CD4-positive, alpha-beta T cell treated with Interleukin-2 at 100 ng/mL for 4 hours (primary cell): ENCODE data around the gene ALG9.
"Not testable (repeated sequence)": the region's sequence is repeated elsewhere in the genome, so short reads cannot be mapped to it uniquely, and the experiment has no call there.

ENCODE experiments used
- DNase-seq: peaks from one replicate; pipeline ENCODE4 v3.0.0-alpha.2; 2020; ENCODE audit warnings: low spot score

Gene ALG9

DNA sequence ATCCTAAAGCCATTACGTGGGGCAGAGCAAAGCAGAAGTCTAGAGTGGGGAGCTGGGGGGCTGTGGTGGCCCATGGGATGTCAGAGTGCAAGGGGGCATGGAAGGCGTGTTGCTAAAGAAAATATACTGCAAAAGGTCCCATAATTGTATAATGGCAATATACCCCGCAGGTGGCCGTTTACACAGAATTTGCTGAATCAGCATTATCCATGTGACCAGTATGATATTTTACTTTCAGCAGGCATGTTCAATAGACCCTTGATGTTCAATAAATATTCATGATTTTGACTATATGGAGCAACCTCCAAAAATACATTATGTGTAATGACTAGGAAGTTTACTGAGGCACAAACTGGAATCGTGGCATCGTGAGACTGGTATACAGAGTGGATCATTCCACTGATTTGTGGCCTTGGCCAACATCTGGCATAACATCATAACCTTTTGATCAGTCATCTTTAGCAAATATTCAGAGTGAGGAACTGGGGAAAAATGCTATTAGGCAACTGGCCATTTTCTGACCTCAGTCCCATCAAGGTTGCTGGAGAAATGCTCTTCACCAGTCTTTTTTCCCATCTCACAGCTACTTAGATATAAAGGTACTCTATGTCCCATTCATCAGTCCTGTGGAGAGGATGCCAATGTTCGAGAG is 75.9 kb downstream of the ALG9 start:
- no peak for DNase-seq

DNA sequence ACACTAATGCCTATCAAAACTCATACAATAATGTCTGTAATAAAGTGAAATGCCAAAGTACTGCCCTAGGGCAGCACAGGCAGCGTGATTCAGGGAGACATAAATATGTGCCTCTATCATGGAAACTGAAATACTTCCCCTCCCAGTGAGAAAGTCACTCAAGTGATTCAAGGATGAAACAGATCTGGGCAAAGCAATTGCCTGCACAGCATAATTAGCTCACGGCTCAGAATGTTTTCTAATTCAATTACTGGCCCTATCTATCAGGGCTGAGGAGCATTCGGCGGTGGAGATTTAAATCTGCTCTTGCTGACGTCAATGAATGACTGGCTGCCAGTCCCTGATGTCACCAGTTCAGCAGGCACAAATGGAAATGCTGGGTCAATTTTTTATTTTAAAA is 77.5 kb downstream of the ALG9 start:
- DNase-seq, result no peak

DNA sequence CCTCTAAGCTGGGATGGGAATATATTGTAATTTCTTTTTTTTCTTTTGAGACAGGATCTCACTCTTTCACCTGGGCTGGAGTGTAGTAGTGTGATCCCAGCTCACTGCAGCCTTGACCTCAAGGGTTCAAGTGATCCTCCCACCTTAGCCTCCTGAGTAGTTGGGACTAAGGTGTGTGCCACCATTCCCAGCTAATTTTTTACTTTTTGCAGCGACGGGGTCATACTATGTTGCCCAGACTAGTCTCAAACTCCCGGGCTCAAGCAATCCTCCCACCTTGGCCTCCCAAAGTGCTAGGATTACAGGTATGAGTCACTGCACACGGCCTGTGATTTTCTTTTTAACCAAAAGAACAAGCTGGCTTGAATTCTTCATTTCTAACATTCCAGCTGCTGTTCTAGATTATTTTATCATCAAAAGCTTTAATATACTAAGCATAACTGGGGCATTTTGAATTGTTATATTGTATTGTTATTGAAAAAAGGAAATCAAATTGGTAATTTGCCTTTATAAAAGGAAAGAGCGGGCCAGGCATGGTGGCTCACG is 78.4 kb downstream of the ALG9 start:
- no peak for DNase-seq

DNA sequence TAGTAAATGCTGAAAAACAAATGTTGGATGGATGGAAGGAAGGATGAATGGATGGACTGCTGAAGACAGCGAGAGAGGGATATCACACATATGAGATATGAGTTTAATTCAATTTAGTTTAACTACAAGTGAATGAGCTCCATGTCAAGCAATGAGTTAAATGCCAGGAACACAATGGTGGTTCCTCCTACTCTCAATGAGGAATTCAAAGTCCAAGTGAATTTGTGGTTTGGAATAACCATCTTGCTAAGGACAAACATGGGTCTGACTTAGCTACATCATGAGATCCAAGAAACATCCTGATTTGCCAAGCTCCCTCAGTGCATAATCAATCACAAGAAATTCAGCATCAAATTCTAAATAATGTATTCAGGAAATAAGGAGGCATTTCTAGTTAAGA is 79.1 kb downstream of the ALG9 start:
- no peak for DNase-seq

DNA sequence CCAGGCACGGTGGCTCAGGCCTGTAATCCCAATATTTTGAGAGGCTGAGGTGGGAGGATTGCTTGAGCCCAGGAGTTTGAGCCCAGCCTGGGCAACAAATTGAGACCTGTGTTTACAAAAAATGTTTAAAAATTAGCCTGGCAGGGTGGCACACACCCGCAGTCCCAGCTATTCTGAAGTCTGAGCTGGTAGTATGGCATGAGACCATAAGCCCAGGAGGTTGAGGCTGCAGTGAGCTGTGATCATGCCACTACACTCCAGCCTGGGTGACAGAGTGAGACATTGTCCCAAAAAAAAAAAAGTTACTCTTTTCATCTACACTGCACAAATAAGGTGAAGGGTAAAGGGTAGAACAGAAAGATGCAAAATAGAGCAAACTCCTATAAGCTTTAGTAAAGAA is 82.9 kb downstream of the ALG9 start:
- DNase-seq, result no peak

DNA sequence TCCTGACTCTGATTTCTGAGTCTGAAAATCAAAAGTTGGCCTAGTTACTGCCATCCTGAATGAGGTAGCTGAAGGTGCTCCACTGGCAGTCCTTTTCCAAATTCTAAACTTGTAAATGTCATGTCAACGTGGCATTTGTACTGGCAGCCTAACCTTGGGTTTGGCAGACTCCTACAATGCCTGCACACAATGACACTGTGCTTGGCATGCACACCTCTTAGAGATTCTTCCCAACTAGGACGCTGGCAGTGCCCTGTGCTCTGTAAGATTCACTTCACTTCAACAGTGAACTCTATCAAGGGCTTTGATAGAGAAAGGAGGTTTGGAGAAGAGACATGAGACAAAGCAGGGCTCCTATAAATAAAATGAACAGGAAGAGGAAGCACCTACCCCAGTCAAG is 83.3 kb downstream of the ALG9 start:
- DNase-seq, result no peak

DNA sequence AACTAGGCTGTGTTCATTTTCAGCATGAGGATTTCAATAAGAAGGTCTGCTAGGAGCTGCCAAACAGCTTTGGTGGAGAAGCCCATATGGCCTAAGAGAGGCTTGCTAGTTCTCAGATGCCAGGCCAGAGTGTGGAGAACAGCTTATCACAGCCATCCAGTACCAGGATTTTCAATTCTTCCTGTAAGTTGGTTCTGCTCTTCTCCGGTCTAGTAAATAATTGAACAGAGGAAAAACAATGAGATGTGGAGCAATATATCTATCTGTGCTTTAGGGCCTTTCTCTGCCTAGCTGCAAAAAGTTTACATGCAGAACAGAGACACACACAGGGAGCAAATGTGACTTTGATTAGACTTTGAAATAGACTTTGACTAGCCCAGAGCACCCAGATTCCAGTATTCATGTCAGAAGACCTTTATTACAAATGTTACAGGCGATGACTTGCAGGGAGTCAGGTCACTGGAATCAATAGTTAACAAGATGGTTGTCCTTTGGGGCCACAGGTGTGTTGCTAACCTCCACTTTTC is 85.4 kb downstream of the ALG9 start:
- DNase-seq, result no peak

DNA sequence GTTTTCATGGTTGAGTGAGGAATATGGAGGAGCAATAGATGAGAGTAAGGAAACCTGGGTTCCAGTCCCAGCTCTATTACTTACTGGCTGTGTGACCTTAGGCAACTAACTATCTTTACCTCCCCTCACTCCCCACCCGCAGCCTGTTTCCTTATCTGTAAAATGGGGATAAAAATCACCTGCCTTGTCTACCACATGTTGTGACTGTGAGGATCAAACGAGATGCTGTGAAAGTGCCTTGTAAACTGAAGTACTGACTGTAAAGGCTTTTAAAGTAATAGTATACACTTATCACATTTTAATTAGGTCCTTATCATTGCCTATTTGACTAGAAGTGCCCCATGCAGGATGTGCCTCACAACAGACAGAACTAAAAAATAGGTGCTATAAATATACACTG is 86.3 kb downstream of the ALG9 start:
- no peak for DNase-seq

DNA sequence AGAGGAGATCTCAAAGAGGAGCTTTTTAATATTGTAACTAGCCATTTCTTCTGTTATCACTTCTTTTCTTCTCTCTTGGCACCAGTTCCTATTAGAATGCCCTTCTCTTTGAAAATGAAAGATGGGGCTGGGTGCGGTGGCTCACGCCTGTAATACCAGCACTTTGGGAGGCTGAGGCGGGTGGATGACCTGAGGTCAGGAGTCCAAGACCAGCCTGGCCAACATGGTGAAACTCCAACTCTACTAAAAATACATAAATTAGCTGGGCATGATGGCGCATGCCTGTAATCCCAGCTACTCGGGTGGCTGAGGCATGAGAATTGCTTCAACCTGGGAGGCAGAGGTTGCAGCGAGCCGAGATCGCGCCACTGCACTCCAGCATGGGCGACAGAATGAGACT is 87.1 kb downstream of the ALG9 start:
- DNase-seq, result not testable (repeated sequence)

DNA sequence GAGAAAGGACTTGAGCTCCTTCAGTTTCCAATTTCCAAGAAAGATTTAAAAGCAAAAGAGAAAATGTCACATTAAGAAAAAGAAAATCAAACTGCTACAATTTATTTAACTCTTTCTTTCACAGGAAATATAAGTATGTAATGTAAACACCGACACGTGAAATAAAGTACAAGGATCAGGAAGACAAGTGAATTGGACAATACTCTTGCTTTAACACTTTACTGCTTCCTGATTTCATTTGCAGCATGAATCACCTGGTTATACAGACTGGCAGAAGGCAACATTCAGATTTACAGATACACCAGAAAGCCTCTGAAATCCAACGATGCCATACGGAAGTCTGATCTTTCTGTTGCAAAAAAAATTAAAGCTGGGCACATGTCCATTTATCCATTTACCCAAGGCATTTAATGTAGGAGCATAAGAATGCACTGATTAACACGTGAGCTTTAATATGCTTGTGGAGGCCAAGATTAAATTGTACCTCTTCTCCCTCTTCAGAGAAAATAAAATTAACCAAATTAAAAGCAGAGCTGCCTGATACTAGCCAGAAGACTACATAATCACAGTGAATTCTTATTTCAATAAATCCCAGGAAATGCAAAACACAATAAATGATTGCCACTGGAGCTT is 89.2 kb downstream of the ALG9 start:
- DNase-seq, result no peak

DNA sequence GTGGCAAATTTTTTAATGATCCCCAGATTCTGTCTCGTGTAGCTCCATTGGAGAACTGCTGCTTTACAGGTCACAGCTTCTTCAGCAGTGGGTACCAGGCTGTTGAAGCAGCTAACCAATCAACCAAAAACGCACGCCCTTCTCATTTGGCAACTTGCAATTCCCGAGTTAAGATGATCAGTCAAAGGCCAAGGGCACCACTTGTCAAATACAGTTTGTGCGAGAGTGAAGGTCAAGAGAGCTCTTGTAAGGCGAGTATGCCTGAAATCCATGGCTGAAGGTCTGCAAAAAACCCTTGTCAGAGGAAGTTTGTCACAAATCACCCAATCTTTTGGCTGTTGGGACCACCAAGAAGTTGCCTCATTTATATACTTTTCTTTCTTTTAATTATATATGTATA is 92.3 kb downstream of the ALG9 start:
- no peak for DNase-seq

DNA sequence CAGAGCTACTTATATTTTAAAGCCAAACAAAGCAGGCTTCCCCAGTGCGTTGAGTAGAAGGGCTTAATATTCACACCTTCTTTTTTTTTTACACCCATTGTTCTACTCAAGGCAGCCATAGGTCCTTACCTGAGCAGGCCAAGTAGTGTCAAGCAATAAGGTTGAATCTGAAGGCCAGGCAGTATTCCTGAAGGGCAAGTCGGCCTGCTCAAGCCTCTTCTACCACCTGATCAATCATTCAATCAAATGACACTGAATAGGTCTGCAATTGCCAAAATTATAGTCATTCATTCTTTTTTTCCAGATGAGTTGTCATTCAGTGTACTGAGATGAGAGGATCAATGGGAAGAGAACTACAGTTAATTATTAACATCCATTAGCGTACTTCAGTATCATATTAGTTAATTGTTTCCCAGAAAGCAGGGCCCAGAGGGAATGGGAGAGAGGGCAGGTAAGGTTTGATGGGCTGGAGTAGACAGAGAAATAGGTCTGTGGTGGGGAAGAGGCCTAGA is 93.3 kb downstream of the ALG9 start:
- no peak for DNase-seq

DNA sequence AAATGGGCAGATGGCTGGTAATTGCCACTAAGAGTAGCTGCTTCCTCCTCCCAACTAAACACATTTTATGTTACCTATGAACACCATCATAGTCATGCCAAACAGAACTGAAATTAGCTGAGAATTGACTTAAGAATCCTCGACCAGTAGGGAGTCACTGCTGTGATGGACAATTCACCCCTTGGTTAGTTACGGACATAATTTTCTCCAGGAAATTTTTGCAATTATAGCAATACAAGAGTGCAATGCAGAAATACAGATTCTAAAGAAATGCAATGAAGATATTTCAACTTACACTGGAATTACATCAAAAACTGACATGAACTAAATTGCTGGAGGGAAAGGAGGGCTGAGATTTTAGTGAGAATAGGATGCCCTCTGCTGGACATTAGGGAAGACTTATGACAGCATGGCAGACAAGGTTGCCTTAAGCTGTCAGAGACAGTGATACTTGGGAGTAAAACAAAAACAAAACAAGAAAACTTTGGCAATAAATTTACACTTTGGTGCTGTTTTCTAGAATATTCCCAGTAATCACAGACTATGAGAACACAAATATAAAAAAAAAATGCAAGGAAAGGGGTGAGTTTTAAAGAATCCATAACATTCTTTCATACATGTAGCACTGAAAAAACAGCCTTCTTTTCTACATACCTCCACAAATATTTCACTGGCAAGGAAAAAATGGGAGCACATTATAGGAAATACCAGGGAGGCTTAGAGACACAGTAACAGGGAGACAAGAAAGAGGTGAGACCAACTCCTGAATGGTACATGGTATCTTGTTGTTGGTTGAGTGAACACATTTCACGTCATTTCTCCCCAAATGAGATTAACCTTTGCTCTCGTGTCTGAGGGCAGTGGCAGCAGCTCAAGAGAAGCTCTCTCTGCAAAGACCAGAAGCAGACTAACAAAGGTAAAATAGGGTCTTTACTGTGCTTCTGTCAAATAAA is 94.0 kb downstream of the ALG9 start:
- DNase-seq, result peak; percentile 72

DNA sequence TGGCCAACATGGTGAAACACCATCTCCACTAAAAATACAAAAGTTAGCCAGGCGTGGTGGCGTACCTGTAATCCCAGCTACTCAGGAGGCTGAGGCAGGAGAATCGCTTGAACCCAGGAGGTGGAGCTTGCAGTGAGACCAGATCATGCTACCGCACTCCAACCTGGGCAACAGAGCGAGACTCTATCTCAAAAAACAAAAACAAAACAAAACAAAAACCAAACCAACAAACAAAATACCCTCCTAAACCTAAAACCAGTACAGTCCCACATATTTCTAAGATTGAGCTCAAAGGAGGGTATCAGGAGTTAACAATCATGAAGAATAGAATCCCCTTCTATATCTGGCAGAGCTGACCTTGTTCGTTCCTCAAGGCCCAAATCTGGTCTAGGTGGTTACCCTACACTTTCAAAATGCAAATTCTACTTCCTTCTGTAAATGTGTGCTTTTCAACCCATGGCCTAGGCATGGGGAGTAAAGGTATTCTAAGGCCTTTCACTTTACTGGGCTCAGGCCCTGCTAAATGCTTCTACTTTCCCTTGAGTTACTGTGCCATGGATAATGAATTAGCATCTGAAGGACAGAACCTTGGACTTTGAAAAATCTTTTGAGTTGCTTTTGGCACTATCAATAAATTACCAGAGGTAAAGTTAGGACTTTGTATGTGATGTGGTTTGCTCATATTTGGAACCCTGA is 94.8 kb downstream of the ALG9 start:
- DNase-seq, result no peak

DNA sequence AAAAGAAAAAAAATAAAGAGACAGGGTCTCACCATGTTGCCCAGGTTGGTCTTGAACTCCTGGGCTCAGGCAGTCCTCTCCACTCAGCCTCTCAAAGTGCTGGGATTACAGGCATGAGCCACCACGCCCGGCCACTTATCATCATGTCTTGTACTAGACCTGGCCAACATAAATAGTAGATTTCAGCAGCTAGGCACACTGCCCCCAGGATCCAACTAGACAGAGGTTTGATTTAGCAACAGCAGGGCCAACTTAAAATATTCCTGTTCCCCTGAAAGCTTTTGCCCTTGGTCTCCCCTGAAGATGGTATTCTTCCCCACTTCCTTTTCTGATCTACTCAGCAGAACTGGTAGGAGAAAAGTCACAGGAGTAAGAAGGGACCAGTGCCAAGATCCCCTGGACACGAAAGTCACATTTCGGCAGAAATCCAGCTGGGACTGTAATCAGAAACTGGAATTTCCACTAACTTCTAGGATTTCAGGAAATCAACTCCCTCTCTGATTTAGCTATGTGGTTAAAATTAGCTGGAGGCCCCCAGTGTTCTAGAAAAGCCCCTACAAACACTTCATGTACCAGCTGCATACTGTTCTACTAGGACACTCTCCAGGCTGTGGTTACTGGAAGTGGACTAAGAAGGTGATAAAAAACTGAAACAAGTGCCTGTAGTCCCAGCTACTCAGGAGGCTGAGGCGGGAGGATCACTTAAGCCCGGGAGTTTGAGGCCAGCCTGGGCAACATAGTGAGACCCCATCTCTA is 96.2 kb downstream of the ALG9 start:
- no peak for DNase-seq

DNA sequence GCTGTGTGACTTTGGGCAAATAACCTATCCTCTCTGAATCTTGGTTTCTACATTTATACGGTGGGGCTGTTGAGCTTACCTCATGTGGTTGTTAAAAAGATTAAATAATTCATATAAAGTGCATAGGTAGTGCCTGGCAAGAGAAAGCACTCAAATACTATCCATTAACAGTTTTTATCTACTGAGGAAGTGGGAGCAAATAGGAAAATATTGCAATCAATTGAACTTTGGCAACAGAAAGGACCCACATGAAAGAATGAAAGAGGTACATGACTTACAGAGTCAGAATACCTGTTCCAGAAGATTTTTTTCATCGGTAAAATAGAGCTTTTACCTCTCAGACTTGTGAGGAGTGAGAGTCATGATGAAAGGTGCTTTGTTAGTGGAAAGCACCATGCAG is 98.8 kb downstream of the ALG9 start:
- DNase-seq, result no peak

DNA sequence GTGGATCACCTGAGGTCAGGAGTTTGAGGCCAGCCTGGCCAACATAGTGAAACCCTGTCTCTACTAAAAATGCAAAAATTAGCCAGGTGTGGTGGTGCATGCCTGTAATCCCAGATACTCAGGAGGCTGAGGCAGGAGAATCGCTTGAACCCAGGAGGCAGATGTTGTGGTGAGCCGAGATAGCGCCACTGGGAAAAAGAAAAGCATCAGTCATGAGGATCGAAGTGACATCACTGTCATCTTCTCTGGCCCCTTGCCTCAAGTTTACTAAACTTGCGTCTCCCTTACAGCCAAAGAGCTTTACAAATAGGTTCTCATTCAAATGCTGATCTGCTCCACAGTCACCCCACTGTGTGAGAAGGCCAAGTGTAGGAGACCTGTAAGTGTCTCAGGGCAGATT is 100.2 kb downstream of the ALG9 start:
- DNase-seq, result not testable (repeated sequence)

DNA sequence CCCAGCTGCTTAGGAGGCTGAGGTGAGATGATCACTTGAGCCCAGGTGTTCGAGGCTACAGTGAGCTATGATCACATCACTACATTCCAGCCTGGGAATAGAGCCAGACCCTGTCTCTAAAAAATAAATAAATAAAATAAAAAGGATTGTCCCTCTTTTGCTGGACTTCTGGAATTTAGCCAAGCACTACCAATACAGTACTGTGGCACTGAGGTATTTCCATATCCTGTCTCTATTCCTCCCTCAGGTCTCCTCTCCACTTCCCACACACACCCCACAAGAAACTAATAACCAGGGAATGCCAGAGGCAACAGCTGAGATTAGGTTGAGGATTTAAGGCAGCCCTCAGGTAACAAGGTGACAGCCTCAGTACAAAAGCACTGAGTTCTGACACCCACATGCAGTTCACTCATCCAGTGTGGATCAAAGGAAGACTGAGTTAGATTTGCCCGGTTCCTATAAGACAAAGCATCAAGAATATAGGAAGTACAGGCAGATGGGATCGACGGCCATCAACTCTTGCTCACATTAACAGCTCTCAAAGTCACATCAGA is 100.7 kb downstream of the ALG9 start:
- no peak for DNase-seq

DNA sequence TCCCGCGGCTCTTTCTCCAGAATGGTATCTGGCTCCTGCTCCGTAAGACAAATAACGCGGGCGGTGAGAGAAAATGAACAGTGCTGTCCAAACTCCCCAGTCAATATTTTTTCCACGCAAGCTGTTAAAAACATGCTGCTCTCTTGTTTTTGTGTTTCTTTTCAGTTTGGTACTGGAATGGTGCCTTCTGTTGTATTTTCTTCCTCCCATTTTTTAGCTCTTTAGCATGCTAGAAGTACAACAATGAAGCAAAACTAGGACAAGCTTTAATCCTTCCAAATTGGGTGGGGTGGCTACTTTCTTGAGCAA is 104.6 kb downstream of the ALG9 start:
- no peak for DNase-seq

DNA sequence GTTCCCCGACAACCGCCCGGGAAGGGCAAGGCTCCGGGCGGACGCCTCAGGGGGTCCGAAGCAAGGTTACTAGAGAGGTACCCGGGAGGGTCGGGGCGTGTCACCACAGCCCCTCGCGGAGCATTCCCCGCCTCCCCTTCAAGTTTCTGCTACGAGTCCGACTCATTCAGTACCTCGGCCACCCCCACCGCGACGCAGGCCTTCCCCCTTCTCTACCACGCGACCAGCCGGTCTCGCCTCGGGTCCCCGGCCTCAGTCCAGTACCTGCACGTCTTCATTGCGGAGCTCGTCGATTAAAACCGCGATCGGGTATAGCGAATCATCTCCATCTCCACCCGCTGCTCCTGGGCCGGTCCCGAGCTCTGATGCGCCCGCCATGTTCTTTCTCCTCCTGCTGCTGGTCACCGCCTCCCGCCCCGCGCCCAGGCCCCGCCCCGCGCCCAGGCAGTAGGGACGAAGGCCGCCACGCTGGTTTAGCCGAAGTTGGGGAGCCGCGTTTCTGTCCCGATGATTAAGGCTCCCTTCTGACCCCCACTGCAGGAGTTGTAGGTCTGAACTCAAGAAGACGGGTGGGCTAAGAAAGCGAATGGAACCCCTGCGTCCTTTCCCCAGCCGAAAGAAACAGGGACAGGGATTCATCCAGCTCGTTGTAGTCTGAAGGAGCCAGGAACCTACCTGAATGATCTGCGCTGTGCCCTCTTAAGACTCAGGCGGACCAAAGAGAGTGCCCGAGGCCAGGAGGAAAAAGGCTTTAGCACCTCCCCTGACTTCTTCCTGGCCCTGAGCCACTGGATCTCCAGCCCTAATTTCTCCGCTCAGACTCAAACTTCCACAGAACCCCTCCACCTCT is 105.2 kb downstream of the ALG9 start, which contains the start of gene PPP2R1B:
TSS of gene PPP2R1B (minus strand) at position 406 of the 850 bp plus-strand sequence. CDS start at position 378, 28 bp downstream.
- peak; percentile 62 for DNase-seq
